Muscle of arm (tissue), 12 donors: Measurements from ENCODE around the gene CENPP. TPM values are rescaled to one million over a fixed set of nuclear protein-coding genes. Genes with fewer than 3 reads are reported as not detected.
A peak's percentile ranks its signal among the peaks of the same experiment; 100 is the strongest.

Experiments used
- DNase-seq: peaks from one replicate; pipeline ENCODE4 v3.0.0-alpha.2; 2013
- polyA plus RNA-seq, 12 donors: library from polyadenylated mRNA; unstranded; fragments of 120-200 nt; gene quantifications; one replicate each; pipeline ENCODE4 v1.2.1, GENCODE V29; 2013; ENCODE audit not compliant: insufficient read length in 12 of 12

Gene CENPP
- polyA plus RNA-seq, 12 donors, result 2.2 to 8.2 (median 5.2) TPM; not detected in 1

GRCh38 chr9:92506184-92506857 lies 180.6 kb downstream of the CENPP start:
- DNase-seq, result peak; percentile 89

DNA sequence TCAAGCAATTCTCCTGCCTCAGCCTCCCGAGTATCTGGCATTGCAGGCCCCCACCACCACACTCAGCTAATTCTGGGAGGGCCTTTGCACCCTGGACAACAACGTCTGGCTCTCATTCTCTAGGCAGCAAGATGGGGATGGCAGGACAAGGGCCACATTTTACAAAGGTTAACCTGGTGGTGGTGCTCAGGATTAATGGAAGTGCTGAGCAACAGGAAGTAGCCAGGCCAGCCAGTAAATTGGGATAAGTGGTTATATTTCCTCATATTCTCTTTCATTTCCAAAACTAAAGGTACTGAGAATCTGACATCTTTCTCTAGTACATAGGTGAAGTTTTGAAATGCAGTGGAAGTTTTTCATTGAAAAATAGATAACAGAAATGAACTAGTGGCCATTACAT lies 181.3 kb downstream of the CENPP start:
- no peak for DNase-seq

GRCh38 chr9:92507496-92507895 lies 181.7 kb downstream of the CENPP start:
- DNase-seq, result no peak

GRCh38 chr9:92508018-92508820 lies 182.5 kb downstream of the CENPP start:
- DNase-seq, result no peak

- no peak for DNase-seq
These were observed 183.3 kb downstream of the CENPP start for GRCh38 chr9:92509050-92509449.

DNA sequence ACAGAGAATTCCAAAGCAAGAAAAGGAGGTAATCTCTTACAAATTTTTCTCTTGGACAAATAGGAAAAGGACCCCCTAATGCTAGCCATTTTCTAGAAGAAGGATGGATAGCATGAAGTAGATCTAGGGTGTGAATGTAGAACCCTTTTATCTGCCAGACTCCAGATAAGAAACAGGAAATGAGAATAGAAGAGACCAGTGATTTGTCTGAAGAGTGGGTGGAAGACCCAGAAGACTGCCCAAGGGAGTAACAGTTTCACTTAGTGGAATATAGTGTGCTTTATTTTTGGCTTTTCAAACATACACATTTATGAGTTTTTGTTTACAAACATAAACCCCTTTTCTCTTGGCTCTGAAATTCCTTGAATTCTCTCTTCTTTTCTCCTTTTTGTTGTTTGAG lies 185.0 kb downstream of the CENPP start:
- no peak for DNase-seq

DNA sequence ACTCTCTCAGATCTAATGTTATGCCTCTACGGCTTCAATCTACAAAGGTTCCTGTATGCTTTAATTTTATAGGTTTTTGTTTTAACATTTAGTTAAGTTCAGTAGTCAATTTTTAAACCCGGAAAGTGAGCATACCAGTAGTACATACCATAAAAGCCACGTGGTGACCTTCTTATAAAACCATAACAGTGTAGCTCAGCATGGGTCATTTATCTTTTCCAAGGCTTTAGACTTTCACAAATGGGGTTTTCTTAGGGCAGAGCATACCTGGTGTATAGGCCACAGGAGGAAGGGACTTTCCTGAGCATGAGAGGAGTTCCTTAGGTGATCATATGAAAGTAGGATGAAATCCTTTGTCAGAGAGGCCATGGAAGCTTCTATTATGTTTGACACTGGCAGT lies 186.9 kb downstream of the CENPP start:
- DNase-seq, result no peak

GRCh38 chr9:92513349-92513748 lies 187.6 kb downstream of the CENPP start:
- no peak for DNase-seq

GRCh38 chr9:92514635-92515034 lies 188.9 kb downstream of the CENPP start:
- DNase-seq, result no peak

GRCh38 chr9:92516521-92516920 lies 190.8 kb downstream of the CENPP start:
- no peak for DNase-seq

GRCh38 chr9:92517046-92517445 lies 191.3 kb downstream of the CENPP start:
- no peak for DNase-seq

DNA sequence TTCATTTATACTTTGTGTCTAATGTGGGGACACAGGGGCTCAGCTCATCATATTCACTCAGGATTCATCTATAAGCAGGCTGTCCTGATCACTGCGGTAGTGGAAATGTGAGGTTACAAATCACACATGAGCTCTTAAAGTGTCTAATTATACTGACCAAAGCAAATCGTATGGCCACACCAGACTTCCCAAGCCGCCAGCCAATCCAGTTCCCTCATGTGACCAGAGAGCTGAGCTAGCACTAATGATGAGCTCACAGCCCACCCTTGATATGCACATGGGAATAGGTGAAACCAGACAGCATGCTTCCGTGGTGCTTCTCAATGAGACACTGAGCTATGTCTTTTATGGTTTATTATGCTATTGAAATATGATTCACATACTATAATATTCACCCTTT lies 192.4 kb downstream of the CENPP start:
- no peak for DNase-seq

GRCh38 chr9:92520837-92521236 lies 195.1 kb downstream of the CENPP start:
- DNase-seq, result no peak

DNA sequence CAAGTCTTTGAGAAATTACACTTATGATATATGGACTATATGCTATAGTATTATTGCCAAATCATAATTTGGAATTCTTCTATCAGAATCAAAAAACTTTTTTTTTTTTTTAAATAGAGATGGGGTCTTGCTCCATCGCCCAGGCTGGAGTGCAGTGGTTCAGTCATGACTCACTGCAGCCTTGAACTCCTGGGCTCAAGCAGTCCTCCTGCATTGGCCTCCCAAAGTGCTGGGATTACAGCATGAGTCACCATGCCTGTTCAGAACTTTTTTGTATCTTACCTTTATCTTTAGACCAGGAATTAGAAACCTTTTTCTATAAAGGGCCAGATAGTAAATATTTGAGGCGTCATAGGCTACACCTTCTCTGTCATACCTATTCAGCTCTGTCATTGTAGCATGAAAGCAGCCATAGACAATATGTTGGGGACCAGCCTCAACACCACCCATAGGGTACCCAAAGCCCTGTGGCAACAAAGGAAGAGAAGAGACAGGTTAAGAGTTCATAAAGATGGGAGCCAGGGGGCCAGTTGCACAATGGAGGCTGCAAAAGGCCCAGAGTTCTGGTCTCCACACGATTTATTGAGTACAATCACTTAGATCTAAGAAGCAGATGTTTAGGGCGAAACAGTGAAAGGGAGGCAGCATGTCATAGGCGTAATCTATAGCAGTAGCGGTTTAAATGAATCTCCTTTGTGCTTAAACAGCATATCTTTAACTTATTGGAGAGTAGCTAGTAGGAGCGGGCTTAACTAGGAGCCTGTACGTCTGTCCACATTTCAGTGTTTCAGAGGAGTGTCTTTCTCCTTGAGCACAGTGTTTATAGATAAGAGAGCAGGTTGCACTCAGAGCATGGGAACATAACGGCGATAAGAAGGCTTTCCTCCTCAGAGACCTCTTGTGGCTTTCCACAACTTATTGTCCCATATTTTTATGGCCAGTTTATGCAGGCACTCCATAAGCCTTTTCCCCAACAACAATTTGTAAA lies 197.5 kb downstream of the CENPP start:
- no peak for DNase-seq

DNA sequence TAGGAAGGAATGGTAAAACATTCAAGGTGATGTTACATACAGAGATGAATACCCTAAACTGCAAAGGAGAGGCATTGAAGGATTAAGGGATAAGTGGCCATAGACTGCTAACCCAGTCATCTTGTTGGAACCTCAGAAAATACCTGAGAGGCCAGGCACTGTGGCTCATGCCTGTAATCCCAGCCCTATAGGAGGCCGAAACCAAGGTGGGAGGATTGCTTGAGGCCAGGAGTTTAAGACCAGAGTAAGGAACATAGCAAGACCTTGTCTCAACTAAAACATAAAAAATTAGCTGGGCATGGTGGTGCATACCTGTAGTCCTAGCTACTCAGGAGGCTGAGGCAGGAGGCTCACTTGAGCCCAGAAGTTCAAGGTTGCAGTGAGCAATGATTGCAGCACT lies 199.1 kb downstream of the CENPP start:
- DNase-seq, result no peak

DNA sequence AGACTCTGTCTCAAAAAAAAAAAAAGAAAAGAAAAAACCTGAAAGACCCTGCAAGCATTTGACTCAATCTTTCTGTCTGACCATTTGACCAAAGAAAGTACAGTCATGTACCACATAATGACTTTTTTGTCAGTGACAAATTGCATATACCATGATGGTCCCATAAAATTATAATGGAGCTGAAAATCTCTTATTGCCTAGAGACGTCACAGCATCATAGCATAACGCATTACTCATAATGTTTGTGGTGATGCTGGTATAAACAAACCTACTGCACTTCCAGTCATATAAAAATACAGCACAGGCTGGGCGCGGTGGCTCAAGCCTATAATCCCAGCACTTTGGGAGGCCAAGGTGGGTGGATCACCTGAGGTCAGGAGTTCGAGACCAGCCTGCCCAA lies 199.6 kb downstream of the CENPP start:
- DNase-seq, result no peak

- DNase-seq, result no peak
These were observed 201.6 kb downstream of the CENPP start for GRCh38 chr9:92527291-92527828.

DNA sequence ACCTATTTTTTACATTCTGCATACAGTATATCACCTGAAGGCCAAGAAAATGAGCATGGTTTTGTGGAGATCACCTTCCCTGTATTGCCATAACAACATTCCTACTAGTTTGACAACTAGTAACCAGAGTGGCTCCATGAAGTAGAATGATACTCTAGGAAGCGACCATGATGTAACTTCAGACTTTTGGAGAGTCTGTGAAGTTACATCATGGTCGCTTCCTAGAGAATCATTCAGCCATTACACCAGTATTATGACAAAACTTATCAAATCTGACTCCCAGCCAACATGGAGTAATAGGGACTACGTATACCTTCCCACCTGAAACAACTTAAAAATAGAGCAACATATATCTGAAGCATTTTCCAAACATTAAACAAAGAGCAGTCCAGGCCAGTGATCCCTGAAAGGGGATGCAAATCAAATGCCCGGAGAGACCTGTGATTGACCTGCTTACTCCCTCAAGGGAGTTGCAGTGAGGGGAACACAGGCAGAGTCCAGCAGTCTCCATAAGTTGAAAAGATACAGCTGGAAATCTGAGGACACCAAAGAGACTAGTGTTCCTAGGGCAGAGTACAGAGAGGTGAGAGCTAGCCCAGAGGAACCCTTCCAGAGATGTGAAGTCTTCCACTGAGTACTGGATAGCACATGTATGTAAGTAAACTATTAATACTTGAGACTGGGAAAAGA lies 202.2 kb downstream of the CENPP start:
- DNase-seq, result no peak

- DNase-seq, result no peak
These were observed 202.7 kb downstream of the CENPP start for GRCh38 chr9:92528522-92528849.

DNA sequence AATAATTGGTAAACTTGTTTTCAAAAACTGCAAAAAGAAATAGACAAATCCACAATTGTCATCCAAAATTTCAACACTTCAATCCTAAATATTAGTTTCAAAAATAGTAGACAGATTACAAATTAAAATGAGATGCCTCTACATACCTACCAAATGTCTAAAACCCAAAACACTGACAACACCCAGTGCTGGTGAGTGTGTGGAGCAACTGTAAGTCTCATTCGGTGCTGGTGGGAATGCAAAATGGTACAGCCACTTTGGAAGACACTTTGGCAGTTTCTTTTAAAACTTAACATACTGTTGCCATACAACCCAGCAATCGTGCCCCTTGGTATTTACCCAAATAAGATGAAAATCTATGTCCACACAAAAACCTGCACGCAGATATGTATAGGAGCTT lies 203.4 kb downstream of the CENPP start:
- no peak for DNase-seq

DNA sequence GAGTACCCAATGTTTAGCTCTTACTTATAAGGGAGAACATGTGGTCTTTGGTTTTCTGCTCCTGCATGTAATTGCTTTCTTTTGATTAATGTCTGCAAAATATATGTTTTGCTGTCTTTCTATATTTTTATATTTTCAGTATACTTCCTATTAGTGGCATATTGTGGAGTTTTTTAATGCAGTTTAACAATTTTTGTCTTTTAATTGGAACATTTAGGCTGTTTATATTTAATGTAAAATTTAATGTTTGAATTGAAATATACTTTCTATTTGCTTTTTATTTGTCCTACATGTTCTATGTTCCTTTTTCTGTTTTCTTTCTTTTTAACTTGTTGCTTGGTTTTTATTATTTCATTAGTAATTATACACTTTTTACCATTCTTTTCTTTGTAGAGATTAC lies 205.1 kb downstream of the CENPP start:
- no peak for DNase-seq

DNA sequence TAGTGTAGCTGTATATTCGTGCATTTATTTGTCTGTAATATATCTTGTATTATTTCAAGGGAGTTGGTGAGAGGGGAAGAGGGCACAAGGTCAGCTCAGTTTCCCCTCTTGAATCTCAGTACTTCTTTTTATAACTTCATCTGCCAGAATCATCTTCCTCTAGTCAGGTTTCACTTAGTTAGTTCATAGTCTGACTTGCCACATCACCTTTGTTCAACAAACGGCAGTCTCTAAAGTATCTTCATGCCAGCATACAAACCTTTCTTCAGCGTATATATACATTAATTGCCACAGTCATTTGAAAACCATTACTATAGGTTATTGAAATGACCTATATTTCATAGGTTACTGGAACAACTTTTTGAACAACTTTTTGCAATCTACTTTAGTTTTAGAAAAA lies 208.5 kb downstream of the CENPP start:
- DNase-seq, result no peak
